Adrenal gland (tissue), 12 donors: Measurements from ENCODE around the gene WNK4. TPM values are rescaled to one million over a fixed set of nuclear protein-coding genes. Genes with fewer than 3 reads are reported as not detected.

Experiments used
- DNase-seq, 7 donors: peaks; one replicate each; pipeline ENCODE4 v3.0.0-alpha.2; 2019 to 2020
- H3K27ac ChIP-seq, 5 donors: fragments of 200-600 bp; sonication (generic) in 4 of 5; 1 replicate in 3 of 5; 2 replicates in 2 of 5; pipeline versions ENCODE4 v1.5.1 to v1.8.0; 2016 to 2020; ENCODE audit warnings: mild to moderate bottlenecking in 1 of 5
- H3K27me3 ChIP-seq: fragments of 200-600 bp; 2 replicates; pipeline ENCODE4 v1.8.0; 2021
- H3K36me3 ChIP-seq, 2 donors: fragments of 200-600 bp; replicated peaks in 1 of 2; 1 replicate in 1 of 2; 2 replicates in 1 of 2; pipeline versions ENCODE4 v1.5.1 to v1.8.0; 2018 to 2022
- H3K4me1 ChIP-seq, 2 donors: fragments of 200-600 bp; replicated peaks in 1 of 2; 1 replicate in 1 of 2; 2 replicates in 1 of 2; pipeline versions ENCODE4 v1.5.1 to v1.8.0; 2018 to 2021
- H3K4me3 ChIP-seq, 4 donors: fragments of 200-600 bp; sonication (generic) in 3 of 4; one replicate each; pipeline ENCODE4 v1.5.1; 2016 to 2018
- H3K9me3 ChIP-seq, 3 donors: fragments of 200-600 bp; sonication (generic) in 1 of 3; replicated peaks in 1 of 3; 1 replicate in 2 of 3; 2 replicates in 1 of 3; pipeline versions ENCODE4 v1.5.1 to v1.8.0; 2016 to 2021
- POLR2A ChIP-seq, 2 donors: fragments of 450-650 bp; IDR thresholded peaks; one replicate each; pipeline ENCODE4 v1.6.1; 2017; ENCODE audit warnings: antibody characterized with exemption in 2 of 2, mild to moderate bottlenecking in 2 of 2, moderate library complexity in 1 of 2
- WGBS, 4 donors: extraction: QIAGEN DNeasy Blood & Tissue Kit in 2 of 4; methylation state at CpG; one replicate each; pipeline versions ENCODE4 v1.1.5 to v1.1.7; 2013 to 2017; 5-methylcytosine and 5-hydroxymethylcytosine counted together
- intact Hi-C, 2 donors: fragments of 100-400 bp; cut with DNase I; formaldehyde crosslinking; loops; one replicate each; pipeline versions ENCODE4 v1.14.1 to v1.15.0; 2022 to 2023
- polyA plus RNA-seq, 3 donors: library from polyadenylated mRNA; stranded (reverse); fragments of 200-250 nt in 2 of 3; fragments of 350-450 nt in 1 of 3; fragmentation: Illumina TruSeq in 1 of 3; extraction: RNeasy Lipid Tissue Mini Kit (QIAGEN cat#74804) in 1 of 3; gene quantifications; one replicate each; pipeline ENCODE4 v1.2.3, GENCODE V29; 2013 to 2014
- total RNA-seq, 9 donors: library from RNA; depleted of rRNA in 4 of 9; stranded (reverse); fragments of >200 nt in 4 of 9; fragments of 120-200 nt in 1 of 9; fragmentation: NEBNext Ultra II Directional in 1 of 9; extraction: Animal tissue kit (Norgen Biotek cat#: 25700) in 1 of 9; gene quantifications; one replicate each; pipeline versions ENCODE4 v1.1.0 to v1.2.4, GENCODE V29; 2013 to 2023
- TF ChIP-seq, protein P1 (sequence below), 6 experiments: fragments of 450-650 bp in 4 of 6; fragments of 200-600 bp in 2 of 6; sonication (generic) in 1 of 6; IDR thresholded peaks; 1 replicate in 5 of 6; 2 replicates in 1 of 6; pipeline versions ENCODE4 v1.5.1 to v1.8.0; 2016 to 2021; ENCODE audit warnings: antibody characterized with exemption in 6 of 6, mild to moderate bottlenecking in 2 of 6, moderate library complexity in 1 of 6
- donor health status: healthy with polysubstance abuse.
- donor health status: Bipolar disorder and iron deficiency.
- donor health status: DM: yes; HTN: yes; CAD: no.
- donor health status: DM: no; HTN: no; CAD: no.
- donor health status: DM: no; HTN: no; CAD: no.
- donor health status: DM: yes; HTN: yes; CAD: no.

The WNK4 gene
- total and polyA plus RNA-seq, 12 donors, result 0.05 to 0.46 (median 0.18) TPM; not detected in 5

DNA sequence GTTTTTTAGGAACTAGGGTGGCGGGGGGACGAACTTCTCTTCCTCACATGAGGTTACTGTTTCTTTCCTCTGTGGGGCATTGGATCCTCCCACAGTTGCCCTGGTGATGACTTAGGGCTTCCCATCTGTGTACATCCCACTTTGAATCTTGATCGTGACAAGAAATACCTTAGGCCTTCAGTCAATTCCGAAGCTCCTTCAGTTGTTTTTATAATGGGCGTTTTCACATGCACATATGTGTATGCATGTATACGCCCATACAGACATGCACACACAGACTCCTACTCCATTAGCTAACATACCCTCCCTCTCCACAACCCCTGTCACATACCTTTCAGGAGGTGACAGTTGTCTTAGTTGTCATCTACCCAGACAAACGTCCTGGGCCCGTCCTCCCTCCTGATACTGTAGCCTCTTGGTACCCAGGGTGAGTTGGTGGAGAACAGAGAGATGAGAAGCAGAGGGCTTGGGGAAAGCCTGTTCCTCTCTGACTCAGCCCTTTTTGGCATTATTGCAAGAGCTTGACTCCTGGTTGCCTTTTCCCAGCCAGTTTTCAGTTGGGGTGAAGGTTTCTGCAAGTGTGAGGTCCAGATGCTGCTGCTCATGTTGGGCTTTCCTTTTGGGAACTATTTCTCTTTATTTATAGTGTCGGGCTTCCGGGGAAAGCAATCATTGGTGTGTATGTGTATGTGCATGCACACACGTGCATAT, 61.7 kb downstream of the WNK4 start:
- DNase-seq, result peak in 1 of 7 donors; percentile 42
- TF ChIP-seq, protein P1, sequence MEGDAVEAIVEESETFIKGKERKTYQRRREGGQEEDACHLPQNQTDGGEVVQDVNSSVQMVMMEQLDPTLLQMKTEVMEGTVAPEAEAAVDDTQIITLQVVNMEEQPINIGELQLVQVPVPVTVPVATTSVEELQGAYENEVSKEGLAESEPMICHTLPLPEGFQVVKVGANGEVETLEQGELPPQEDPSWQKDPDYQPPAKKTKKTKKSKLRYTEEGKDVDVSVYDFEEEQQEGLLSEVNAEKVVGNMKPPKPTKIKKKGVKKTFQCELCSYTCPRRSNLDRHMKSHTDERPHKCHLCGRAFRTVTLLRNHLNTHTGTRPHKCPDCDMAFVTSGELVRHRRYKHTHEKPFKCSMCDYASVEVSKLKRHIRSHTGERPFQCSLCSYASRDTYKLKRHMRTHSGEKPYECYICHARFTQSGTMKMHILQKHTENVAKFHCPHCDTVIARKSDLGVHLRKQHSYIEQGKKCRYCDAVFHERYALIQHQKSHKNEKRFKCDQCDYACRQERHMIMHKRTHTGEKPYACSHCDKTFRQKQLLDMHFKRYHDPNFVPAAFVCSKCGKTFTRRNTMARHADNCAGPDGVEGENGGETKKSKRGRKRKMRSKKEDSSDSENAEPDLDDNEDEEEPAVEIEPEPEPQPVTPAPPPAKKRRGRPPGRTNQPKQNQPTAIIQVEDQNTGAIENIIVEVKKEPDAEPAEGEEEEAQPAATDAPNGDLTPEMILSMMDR (IDR thresholded peaks at IDR 0.05), result no peak
- TF ChIP-seq POLR2A (IDR thresholded peaks at IDR 0.05), result no peak
- intact Hi-C loops, result loop anchor here (5.0 to 10.0 kb wide), 2 partner anchors 95 to 153 kb away; partner anchors contain the start of gene RPL27 (in 1 of the 2)
- WGBS, 4 donors, result 69 to 72% (median 70%) methylated on average over 11 of the region's 11 CpGs
- Histone ChIP-seq H3K4me1 (peaks cover 0 to 17% of the 10 kb centered on the region in 2 donors), H3K36me3 (peaks cover 0 to 73% of the 10 kb centered on the region in 2 donors), H3K9me3 (no peaks in the 10 kb centered on the region), H3K4me3 (no peak overlapping the region), H3K27me3 (no peaks in the 10 kb centered on the region), H3K27ac (no peak overlapping the region)

- Histone ChIP-seq H3K4me3 (no peak overlapping the region), H3K27ac (peak overlapping the region in 2 of 5 donors; percentile 19 to 35), H3K4me1 (peaks cover 0 to 21% of the 10 kb centered on the region in 2 donors), H3K27me3 (no peaks in the 10 kb centered on the region), H3K9me3 (no peaks in the 10 kb centered on the region), H3K36me3 (peaks cover 0 to 60% of the 10 kb centered on the region in 2 donors)
- intact Hi-C loops, result loop anchor here (5.0 to 10.0 kb wide), 2 partner anchors 94 to 151 kb away; partner anchors contain the start of gene RPL27 (in 1 of the 2)
- WGBS, 4 donors, result 30 to 36% (median 33%) methylated on average over 6 of the region's 6 CpGs
- peak; percentile 35 to 68 (median 53) for DNase-seq
- no peak for TF ChIP-seq POLR2A (IDR thresholded peaks at IDR 0.05)
- TF ChIP-seq, protein P1 (IDR thresholded peaks at IDR 0.05), result peak; percentile 70 to 99 (median 96)
These were observed 63.0 kb downstream of the WNK4 start for GRCh38 chr17:42843358-42843934.

- DNase-seq, result peak in 2 of 7 donors; percentile 41 to 53
- 37 to 54% (median 46%) methylated on average over 3 to 4 of the region's 4 CpGs for WGBS, 4 donors
- H3K27ac ChIP-seq, result peak within 1 kb of the TSS in 2 of 5 donors; percentile 19 to 80
- intact Hi-C loops, result loop anchor here (5.0 to 10.0 kb wide), 2 partner anchors 93 to 151 kb away; partner anchors contain the start of gene RPL27 (in 1 of the 2)
- H3K9me3 ChIP-seq, result no peaks in the 10 kb centered on the region
- H3K27me3 ChIP-seq, result no peaks in the 10 kb centered on the region
- H3K36me3 ChIP-seq, result peaks cover 0 to 52% of the 10 kb centered on the region in 2 donors
- TF ChIP-seq POLR2A (IDR thresholded peaks at IDR 0.05), result no peak
- TF ChIP-seq, protein P1 (IDR thresholded peaks at IDR 0.05), result no peak
- H3K4me3 ChIP-seq, result no peak within 1 kb of the TSS
- H3K4me1 ChIP-seq, result peaks cover 0 to 21% of the 10 kb centered on the region in 2 donors
These were observed 63.9 kb downstream of the WNK4 start, which contains the start of gene AOC2 for GRCh38 chr17:42844271-42844670. TSS of gene AOC2 (plus strand) at chr17:42844580. CDS start at chr17:42844627, 47 bp downstream.
